Duodenal mucosa (tissue), 2 donors: Measurements from ENCODE around the gene CDC34.
"Not testable (repeated sequence)": the region's sequence is repeated elsewhere in the genome, so short reads cannot be mapped to it uniquely, and the experiment has no call there.

ENCODE experiments used
- H3K27ac ChIP-seq: one replicate; pipeline ENCODE4 v1.7.0; 2013; ENCODE audit warnings: low read depth, low read length
- H3K27me3 ChIP-seq, 2 donors: one replicate each; pipeline ENCODE4 v1.7.0; 2013; ENCODE audit warnings: low read length in 2 of 2, control low read depth in 1 of 2; ENCODE audit not compliant: insufficient read depth in 2 of 2, control insufficient read depth in 1 of 2
- H3K36me3 ChIP-seq, 2 donors: one replicate each; pipeline ENCODE4 v1.7.0; 2013; ENCODE audit warnings: low read length in 2 of 2, control low read depth in 1 of 2; ENCODE audit not compliant: insufficient read depth in 2 of 2, control insufficient read depth in 1 of 2
- H3K4me1 ChIP-seq, 2 donors: one replicate each; pipeline ENCODE4 v1.7.0; 2013; ENCODE audit warnings: low read length in 2 of 2, control low read depth in 1 of 2; ENCODE audit not compliant: insufficient read depth in 2 of 2, control insufficient read depth in 1 of 2
- H3K4me3 ChIP-seq, 2 donors: one replicate each; pipeline ENCODE4 v1.7.0; 2013; ENCODE audit warnings: low read length in 2 of 2, low read depth in 1 of 2
- H3K9ac ChIP-seq, 2 donors: one replicate each; pipeline ENCODE4 v1.7.0; 2013; ENCODE audit warnings: low read length in 2 of 2, low read depth in 1 of 2
- H3K9me3 ChIP-seq, 2 donors: one replicate each; pipeline ENCODE4 v1.7.0; 2013; ENCODE audit warnings: low read length in 2 of 2, control low read depth in 1 of 2; ENCODE audit not compliant: control insufficient read depth in 1 of 2

CDC34 gene

DNA sequence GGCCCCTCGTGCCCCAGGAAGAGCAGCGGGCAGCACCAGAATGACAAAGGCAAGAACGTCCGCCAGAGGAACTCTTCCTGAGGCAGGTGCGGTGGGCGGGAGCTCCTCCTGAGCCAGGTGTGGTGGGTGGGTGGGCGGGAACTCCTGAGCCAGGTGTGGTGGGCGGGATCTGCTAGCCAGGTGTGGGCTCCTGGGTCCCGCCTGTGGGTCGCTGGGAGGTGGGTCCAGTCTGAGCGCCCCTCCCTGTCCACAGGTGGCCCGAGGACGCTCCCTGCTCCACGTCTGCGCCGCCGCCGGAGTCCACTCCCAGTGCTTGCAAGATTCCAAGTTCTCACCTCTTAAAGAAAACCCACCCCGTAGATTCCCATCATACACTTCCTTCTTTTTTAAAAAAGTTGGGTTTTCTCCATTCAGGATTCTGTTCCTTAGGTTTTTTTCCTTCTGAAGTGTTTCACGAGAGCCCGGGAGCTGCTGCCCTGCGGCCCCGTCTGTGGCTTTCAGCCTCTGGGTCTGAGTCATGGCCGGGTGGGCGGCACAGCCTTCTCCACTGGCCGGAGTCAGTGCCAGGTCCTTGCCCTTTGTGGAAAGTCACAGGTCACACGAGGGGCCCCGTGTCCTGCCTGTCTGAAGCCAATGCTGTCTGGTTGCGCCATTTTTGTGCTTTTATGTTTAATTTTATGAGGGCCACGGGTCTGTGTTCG, 51.1 kb downstream of the CDC34 start:
- Histone ChIP-seq H3K9me3 (no peaks in the 10 kb centered on the region), H3K4me3 (no peak overlapping the region), H3K9ac (no peak overlapping the region), H3K4me1 (no peaks in the 10 kb centered on the region), H3K27me3 (no peaks in the 10 kb centered on the region), H3K27ac (no peak overlapping the region), H3K36me3 (peaks cover 0 to 26% of the 10 kb centered on the region in 2 donors)

DNA sequence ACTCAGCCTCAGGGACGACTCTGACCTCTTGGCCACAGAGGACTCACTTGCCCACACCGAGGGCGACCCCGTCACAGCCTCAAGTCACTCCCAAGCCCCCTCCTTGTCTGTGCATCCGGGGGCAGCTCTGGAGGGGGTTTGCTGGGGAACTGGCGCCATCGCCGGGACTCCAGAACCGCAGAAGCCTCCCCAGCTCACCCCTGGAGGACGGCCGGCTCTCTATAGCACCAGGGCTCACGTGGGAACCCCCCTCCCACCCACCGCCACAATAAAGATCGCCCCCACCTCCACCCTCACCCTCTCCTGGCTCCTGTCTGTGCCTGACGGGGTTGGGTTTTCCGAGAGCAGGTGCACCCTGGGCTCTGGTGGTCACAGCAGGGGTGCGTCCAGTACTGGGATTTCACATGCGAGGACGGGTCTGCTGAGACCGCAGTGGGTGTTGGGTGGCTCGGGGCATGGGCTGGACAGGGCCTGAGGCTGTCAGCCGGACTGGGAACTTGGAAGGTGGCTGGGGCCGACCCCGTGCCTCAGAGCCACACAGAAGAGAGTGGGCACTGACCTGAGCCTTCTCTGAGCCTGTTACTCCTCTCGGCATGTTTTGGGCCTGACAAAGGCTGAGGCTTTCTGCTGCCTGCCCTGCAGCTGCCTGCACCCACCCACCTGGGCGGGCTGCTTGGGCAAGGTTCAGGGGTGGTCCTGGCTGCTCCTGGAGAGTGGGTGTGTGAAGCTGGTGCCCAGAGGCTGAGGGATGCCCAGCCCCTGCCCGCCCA, 51.8 kb downstream of the CDC34 start:
- no peaks in the 10 kb centered on the region for H3K4me1 ChIP-seq
- H3K9ac ChIP-seq, result no peak overlapping the region
- peaks cover 0 to 26% of the 10 kb centered on the region in 2 donors for H3K36me3 ChIP-seq
- peaks cover 4 to 5% of the 10 kb centered on the region in 2 donors for H3K27me3 ChIP-seq
- no peaks in the 10 kb centered on the region for H3K9me3 ChIP-seq
- no peak overlapping the region for H3K4me3 ChIP-seq
- H3K27ac ChIP-seq, result no peak overlapping the region

DNA sequence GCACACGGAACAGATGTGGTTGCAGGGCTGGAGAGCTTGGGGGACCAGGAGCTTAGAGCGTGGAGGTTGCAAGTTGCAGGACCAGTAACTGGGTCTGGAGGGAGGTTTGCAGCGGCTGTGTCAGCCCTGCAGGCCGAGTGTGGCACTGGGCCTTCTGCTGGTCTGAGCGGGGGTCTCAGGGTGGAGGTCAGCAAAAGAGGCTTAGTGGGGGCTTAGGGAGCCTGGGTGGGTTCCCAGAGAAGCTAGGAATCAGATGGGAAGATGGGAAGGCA, 52.3 kb downstream of the CDC34 start:
- Histone ChIP-seq H3K36me3 (peaks cover 0 to 26% of the 10 kb centered on the region in 2 donors), H3K4me1 (no peaks in the 10 kb centered on the region), H3K9ac (no peak overlapping the region), H3K4me3 (no peak overlapping the region), H3K27me3 (peaks cover 10% of the 10 kb centered on the region in 2 donors), H3K27ac (no peak overlapping the region), H3K9me3 (no peaks in the 10 kb centered on the region)

DNA sequence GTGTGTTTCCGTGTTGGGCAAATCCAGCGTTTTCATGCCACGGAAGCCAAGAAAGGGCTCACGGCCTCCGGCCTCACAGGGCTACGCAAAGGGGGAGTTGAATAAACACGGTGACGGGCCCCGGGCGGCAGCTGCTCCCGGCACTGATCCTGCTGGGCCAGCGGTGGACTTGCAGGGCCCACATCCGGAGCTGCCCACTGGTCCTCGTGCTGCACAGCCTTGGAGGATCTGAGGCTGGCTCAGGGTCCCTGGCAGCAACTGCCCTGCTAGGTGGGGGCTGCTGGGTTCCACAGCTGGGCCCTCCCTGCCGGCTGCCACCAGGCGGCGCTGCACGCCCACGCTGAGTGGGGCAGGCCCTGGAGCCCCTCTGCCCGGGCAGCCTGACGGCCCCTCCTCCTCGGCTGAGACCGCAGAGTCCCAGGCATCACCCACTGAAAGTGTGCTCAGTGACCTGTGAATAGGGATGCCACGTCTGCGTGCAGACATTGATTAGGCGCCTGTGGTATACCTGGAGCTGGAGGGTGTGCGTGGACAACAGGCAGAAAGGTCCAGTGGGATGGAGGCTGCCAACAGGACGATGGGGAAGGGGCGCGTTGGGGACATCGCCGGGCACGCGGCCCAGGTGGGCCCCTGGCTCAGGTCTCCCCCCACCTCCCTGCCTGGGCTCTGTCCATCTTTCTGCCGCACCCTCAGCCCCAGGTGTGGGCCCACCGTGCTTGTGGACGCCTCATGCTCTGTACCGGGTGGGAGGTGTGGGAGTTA, 52.9 kb downstream of the CDC34 start:
- Histone ChIP-seq H3K36me3 (peaks cover 0 to 26% of the 10 kb centered on the region in 2 donors), H3K27me3 (peaks cover 15% of the 10 kb centered on the region in 2 donors), H3K9me3 (no peaks in the 10 kb centered on the region), H3K27ac (no peak overlapping the region), H3K4me3 (no peak overlapping the region), H3K9ac (no peak overlapping the region), H3K4me1 (no peaks in the 10 kb centered on the region)

DNA sequence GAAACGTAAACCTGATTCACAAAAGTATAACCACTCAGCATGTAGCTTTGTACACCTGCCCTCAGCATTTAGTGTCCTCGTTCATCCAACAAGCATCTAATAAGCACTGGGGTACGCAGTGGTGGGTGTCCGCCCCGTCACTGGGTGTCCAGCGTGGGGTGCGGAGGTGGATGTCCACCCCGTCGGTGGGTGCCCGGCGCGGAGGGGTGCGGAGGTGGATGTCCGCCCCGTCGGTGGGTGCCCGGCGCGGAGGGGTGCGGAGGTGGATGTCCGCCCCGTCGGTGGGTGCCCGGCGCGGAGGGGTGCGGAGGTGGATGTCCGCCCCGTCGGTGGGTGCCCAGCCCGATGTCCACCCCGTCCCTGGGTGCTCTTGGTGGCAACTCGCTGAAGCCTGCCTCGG, 53.6 kb downstream of the CDC34 start:
- H3K27ac ChIP-seq, H3K4me1 ChIP-seq, H3K9ac ChIP-seq, H3K9me3 ChIP-seq, H3K4me3 ChIP-seq: not testable (repeated sequence)
- H3K36me3 ChIP-seq, result peaks cover 0 to 21% of the 10 kb centered on the region in 2 donors
- H3K27me3 ChIP-seq, result peaks cover 15% of the 10 kb centered on the region in 2 donors

DNA sequence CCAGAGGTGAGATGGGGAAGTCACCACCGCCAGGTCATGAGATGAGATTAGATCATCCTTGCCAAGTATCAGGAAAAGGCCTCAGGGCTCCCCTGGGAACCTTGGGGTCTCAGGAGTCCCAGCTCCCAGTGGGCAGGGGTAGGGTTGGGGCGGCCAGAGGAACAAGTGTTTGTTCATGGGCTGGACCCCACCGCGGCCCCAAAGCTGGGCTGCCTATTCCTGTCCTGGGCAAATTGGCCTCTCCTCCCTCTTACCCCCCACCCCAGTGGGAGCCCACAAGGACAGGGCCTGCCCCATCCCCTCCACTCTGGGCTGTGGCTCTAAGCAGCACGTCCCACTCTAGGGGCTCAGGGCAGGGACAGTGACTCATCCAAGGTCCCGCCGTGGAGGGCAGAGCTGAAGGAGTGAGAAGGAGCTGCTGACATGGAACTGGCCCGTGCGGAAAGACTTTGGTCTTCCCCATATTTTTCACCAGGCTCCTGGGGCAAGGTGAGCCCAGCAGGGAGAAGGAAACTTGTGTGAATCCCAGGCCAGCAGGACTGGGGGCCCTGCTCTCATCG, 54.1 kb downstream of the CDC34 start:
- Histone ChIP-seq H3K9me3 (no peaks in the 10 kb centered on the region), H3K4me3 (no peak overlapping the region), H3K27ac (no peak overlapping the region), H3K9ac (no peak overlapping the region), H3K36me3 (peaks cover 0 to 16% of the 10 kb centered on the region in 2 donors), H3K27me3 (peaks cover 15% of the 10 kb centered on the region in 2 donors), H3K4me1 (no peaks in the 10 kb centered on the region)

DNA sequence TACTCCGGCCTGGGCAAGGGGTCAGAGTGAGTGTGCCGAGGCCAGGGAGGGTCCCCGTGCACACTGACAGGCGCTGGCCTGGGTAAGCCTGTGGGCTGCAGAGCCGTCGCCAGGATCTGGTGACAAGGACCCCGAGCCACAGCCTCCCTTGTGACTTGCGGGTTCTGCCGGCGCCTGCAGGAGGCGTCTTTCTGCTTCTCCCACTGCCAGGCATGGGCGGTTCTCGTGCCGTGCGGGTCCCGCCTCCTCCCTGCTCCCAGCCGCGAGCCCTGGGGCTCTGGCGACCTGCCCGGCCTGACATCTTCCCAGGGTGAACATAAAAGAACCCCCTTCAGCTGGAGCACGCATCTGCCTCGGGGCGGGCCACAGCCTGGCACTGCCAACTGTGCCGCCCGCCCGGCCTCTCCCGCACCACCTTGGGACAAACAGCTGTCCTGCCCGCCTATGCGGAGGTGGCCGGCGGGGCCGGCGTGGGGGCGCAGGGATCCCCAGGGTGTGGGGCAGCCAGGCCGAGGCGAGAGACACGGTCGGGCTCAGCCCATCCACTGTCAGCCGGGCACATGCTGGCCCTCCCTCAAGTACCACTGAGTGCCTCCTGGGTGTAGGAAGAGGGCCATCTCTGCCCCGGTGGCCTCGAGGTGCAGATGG, 56.7 kb downstream of the CDC34 start:
- Histone ChIP-seq H3K4me1 (no peaks in the 10 kb centered on the region), H3K27ac (no peak overlapping the region), H3K9ac (no peak overlapping the region), H3K4me3 (no peak overlapping the region), H3K27me3 (peaks cover 19 to 24% of the 10 kb centered on the region in 2 donors), H3K9me3 (no peaks in the 10 kb centered on the region), H3K36me3 (no peaks in the 10 kb centered on the region)

DNA sequence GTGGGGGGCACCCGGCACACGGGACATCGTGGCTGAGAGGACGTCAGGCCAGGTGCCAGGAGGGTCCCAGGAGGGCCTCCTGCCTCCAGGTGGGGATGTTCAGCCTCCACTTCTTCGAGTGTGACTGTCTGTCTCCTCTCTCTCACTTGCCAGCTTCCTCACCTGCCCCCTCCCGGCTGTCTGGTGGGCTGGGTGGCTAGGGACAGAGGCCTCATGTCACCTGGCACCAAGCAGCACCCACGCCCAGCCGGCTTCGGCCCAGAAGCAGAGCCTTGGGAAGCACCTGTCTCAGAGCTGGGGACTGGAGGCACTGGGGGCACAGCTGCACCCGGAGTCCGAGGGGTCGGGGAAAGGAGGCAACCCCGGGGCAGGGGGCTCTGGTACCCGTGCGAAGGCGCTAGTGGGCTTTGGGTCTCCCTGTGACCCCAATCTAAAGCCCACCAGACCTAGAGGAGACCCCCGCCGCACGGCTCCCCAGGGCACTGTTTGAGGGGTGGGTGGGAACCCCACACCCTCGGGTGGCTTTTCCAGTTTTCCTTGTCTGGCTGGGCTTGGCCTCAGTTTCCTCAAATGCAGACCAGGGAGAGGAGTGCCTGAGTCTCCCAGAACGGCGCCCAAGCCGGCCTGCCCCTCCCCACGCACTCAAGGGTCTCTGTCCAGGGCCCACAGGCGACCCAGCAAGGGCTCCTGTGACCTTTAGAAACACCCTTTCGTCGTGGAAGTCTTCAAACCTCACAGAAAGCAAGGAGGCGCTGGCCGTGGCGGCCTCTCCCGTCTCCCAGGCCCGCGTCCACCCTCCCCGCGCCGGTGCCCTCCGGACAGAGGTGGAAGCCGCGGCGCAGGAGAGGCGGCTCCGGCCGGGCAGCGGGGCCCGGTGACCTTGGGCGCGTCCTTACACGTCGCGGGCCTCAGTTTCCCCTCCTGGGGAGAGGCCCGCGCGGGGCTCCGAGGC, 57.5 kb downstream of the CDC34 start:
- H3K36me3 ChIP-seq, result no peaks in the 10 kb centered on the region
- no peak overlapping the region for H3K4me3 ChIP-seq
- peaks cover 19 to 24% of the 10 kb centered on the region in 2 donors for H3K27me3 ChIP-seq
- H3K4me1 ChIP-seq, result no peaks in the 10 kb centered on the region
- H3K9ac ChIP-seq, result no peak overlapping the region
- no peak overlapping the region for H3K27ac ChIP-seq
- no peaks in the 10 kb centered on the region for H3K9me3 ChIP-seq

DNA sequence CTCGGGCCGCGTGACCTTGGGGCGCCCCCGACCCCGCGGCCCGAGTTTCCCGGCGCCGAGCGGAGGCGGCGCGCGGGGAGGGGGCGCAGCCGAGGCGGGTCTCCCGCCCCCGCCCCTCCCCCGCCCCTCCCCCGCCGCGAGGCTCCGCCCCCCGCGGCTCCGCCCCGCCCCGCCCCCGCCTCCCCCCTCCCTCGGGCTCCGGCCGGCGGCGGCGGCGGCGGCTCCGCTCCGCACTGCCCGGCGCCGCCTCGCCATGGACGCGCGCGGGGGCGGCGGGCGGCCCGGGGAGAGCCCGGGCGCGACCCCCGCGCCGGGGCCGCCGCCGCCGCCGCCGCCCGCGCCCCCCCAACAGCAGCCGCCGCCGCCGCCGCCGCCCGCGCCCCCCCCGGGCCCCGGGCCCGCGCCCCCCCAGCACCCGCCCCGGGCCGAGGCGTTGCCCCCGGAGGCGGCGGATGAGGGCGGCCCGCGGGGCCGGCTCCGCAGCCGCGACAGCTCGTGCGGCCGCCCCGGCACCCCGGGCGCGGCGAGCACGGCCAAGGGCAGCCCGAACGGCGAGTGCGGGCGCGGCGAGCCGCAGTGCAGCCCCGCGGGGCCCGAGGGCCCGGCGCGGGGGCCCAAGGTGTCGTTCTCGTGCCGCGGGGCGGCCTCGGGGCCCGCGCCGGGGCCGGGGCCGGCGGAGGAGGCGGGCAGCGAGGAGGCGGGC, 58.3 kb downstream of the CDC34 start, which contains the start of gene HCN2:
HCN2 (plus strand) TSS at position 189 of the 703 bp plus-strand sequence; CDS start at position 254, 65 bp downstream.
- H3K9ac ChIP-seq, result no peak within 1 kb of the TSS
- H3K36me3 ChIP-seq, result no peaks in the 10 kb centered on the region
- H3K27me3 ChIP-seq, result peaks cover 19 to 28% of the 10 kb centered on the region in 2 donors
- H3K4me3 ChIP-seq, result no peak within 1 kb of the TSS
- H3K9me3 ChIP-seq, result no peaks in the 10 kb centered on the region
- H3K27ac ChIP-seq, result no peak within 1 kb of the TSS
- H3K4me1 ChIP-seq, result no peaks in the 10 kb centered on the region
